Forelimb muscle (tissue), 1 donor: ENCODE results near the gene GSTM4. TPM values are rescaled to one million over a fixed set of nuclear protein-coding genes. Genes with fewer than 3 reads are reported as not detected.
"Not testable (repeated sequence)": the region's sequence is repeated elsewhere in the genome, so short reads cannot be mapped to it uniquely, and the experiment has no call there.

Experiments
- DNase-seq: peaks from one replicate; pipeline ENCODE4 v3.0.0-alpha.2; 2013; ENCODE audit warnings: low read depth
- polyA plus RNA-seq: library from polyadenylated mRNA; unstranded; fragments of 120-200 nt; gene quantifications from one replicate; pipeline ENCODE4 v1.2.1, GENCODE V29; 2013; ENCODE audit not compliant: insufficient read length

The GSTM4 gene
- polyA plus RNA-seq, 1 donor: 25.1 TPM

DNA sequence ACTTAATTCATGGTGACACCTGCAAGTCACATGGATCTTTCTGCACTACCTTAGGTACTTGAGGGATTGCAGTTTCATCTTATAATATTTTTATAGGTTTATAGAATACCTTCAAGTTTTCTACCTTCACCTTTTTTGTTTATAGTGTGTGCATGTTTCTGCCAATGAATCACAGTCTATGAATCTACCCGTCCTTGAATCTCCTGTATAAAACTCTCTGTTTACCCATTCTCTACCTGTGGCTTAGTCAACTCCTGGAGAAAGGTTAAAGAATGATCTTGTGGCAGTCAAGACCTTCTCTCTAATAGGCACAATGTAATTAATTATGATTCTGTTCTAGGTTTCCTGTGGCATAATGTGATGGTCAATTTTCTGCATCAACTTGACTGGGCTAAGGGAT lies 8.8 kb downstream of the GSTM4 start:
- no peak for DNase-seq

DNA sequence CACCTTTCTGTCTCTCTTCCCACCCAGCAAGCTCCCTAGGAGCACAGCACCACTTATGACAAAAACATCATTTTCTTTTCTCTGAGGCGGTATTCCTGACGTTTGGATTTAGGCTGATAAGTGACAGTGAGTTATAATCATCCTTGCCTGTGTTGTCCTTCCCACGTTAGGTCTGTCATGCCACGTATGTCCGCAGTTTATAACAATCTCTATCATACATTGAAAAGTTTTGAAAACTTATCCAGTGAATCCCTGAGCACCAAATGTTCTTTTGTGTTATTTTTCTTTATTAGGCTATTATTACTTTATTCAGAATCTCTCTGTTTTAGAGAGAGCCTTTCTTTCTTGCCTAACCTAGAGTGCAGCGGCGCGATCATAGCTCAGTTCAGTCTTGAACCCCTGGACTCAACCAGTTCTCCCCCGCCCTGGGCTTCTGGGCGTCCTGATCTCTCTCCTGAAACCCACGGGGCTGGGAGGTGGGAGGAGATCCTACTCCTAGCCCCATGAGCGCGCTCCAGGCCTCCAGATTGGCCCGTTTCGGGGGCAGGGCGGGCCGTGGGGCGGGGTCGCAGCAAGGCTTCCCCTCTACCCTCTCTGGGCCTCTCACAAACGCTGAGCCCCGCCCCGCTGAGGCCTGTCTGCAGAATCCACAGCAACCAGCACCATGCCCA lies 11.7 kb downstream of the GSTM4 start, which contains the start of gene GSTM2:
Gene GSTM2, plus strand, starts transcription at position 606 of the 671 bp plus-strand sequence. Its CDS starts 59 bp downstream, at position 665.
- peak; percentile 64 for DNase-seq

DNA sequence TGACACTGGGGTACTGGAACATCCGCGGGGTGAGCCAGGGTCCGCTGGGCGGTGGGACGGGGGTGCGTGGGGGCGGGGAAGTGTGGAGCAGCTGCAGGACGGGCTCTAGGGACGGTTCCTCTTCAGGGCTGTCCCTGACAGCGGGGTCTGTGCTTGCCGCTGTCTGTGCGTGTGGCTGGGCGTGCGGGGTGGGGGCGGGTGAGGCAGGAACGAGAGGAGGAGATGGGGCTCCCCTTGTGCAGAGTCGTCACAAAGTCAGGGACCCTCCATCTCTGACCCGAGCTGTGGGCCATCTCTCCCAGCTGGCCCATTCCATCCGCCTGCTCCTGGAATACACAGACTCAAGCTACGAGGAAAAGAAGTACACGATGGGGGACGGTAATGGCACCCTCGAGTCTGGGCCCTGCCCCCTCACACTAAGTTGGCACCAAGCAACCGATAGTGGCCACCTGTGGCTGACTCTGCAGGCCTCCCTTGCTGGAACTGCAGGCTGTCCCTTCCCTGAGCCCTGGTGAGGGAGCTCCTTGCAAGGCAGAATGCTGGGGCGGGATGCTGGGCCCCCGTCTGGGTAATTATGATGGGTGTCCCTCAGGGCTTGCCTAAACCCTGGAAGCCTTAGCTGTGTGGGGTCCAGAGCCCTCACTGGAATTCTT lies 12.3 kb downstream of the GSTM4 start:
- no peak for DNase-seq

DNA sequence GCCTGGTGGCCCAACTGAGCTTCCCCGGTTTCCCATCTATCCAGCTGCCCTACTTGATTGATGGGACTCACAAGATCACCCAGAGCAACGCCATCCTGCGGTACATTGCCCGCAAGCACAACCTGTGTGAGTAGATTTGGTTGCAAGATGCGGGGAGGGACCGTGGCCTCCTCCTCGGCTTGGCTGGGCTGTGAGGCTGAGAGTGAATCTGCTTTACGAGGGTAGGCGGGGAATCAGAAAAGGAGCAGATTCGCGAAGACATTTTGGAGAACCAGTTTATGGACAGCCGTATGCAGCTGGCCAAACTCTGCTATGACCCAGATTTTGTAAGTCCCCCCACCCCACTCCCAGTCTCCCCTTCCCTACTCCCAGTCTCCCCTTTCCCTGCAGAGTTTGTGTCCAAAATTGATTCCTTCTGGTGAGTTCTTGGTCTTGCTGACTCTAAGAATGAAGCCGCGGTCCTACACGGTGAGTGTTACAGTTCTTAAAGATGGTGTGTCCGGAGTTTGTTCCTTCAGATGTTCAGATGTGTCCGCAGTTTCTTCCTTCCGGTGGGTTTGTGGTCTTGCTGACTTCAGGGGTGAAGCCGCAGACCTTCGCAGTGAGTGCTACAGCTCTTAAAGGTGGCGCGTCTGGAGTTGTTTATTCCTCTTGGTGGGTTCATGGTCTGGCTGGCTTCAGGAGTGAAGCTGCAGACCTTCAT lies 13.5 kb downstream of the GSTM4 start:
- no peak for DNase-seq

DNA sequence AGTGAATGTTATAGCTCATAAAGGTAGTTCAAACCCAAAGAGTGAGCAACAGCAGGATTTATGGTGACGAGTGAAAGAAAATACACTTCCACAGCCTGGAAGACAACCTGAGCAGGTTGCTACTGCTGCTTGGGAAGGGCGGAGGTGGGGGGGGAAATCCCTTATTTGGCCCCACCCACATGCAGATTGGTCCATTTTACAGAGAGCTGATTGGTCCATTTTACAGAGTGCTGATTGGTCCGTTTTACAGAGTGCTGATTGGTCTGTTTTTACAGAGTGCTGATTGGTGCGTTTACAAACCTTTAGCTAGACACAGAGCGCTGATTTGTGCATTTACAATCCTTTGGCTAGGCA lies 14.0 kb downstream of the GSTM4 start:
- DNase-seq: not testable (repeated sequence)

DNA sequence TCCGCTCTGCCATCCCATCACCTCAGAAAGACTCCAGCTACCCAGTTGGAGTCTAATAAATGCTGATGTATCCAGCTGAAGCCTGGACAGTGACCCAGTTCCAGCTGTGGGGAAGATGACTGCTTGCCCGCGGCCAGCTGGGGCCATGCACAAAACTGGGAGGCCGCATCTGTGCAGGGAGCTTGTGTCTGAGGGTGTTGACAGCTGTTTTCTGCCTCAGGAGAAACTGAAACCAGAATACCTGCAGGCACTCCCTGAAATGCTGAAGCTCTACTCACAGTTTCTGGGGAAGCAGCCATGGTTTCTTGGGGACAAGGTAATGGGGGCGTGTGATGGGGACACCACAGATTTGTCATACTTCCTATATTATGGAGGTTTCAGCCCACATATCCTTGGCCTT lies 15.2 kb downstream of the GSTM4 start:
- no peak for DNase-seq

DNA sequence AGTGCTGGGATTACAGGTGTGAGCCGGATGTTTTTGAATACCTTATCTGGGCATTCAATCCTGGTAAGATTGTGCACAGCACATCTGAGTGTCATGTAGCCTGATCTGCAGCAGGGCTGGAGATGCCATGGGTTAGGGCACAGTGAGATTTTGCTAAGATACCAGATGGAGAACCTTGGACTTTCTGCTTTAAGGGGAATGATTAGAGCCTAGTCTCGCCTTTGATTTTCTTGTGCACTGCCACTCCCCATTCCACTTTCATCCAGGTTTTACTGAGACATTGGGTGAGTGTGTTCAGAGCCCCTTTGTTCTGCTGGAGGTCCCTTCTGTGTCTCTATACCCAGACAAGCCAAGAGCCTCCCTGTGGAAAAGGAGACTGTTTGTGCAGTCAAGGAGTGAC lies 18.0 kb downstream of the GSTM4 start:
- DNase-seq: not testable (repeated sequence)

DNA sequence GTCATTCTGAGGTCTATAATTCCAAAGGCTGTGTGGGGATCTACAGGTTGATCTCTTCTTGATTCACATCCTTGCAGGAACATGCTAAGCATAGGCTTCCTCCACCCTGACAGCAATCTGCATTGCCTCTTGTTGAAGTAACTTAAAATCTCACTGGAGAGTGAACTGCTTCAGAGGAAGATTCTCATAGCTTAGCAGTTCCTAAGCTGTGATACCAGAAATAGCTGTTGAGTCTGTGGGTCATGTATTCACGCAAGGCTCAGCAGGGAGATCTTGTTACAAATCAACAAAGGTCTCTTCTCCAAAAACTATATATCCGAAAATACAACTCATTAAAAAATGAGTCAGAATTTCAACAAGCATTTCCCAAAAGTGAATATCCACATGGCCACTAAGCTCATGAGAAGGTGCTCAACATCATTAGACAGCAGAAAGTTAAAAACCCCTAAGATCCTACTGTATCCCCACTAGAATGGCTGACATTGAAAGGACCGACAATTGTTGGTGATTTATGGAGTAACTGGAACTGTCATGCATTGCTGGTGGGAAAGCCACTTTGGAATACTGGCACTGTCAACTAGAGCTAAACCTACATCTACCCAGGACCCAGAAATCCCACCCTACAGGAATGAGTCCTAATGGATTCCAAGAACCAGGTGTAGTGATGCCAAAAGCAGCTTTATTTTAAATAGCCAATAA lies 20.9 kb downstream of the GSTM4 start:
- not testable (repeated sequence) for DNase-seq

DNA sequence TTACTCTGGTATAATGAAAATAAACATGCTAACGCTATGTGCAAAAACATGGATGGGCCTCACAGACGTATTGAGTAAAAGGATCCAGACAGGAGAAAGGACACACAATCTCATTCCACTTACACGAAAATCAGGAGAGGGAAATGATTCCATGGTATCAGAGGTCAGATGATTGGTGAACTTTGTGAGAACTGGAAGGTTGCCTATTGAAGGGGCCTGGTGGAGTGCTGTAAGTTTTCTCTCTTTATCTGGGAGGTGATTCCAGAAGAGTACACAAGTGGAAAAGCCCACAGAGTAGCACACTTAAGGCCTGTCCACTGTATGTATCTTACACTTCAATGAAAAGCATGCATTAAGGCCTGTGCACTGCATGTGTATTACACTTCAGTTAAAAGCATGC lies 21.6 kb downstream of the GSTM4 start:
- DNase-seq: no peak

DNA sequence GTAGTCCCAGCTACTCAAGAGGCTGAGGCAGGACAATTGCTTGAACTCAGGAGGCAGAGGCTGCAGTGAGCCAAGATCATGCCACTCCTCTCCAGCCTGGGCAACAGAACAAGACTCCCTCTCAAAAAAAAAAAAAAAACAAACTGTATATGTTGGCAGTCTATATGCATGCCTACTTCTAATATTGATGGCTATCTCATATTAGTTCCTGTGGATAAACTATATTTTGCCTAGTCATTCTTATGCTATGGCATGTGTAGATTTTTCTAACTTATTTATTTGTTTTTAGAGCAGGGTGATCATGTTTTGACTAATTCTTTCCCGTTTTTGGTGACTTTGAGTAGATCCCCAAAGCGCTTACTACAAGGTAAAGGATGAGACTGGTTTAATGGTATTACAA lies 22.7 kb downstream of the GSTM4 start:
- DNase-seq: not testable (repeated sequence)

DNA sequence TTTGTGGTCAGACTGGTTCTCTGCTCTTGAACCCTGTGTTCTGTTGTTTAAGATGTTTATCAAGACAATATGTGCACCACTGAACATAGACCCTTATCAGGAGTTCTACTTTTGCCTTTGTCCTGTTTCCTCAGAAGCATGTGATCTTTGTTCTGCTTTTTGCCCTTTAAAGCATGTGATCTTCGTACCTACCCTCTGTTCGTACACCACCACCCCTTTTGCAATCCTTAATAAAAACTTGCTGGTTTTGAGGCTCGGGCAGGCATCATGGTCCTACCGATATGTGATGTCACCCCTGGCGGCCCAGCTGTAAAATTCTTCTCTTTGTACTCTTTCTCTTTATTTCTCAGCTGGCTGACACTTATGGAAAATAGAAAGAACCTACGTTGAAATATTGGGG lies 28.9 kb downstream of the GSTM4 start:
- DNase-seq: not testable (repeated sequence)

DNA sequence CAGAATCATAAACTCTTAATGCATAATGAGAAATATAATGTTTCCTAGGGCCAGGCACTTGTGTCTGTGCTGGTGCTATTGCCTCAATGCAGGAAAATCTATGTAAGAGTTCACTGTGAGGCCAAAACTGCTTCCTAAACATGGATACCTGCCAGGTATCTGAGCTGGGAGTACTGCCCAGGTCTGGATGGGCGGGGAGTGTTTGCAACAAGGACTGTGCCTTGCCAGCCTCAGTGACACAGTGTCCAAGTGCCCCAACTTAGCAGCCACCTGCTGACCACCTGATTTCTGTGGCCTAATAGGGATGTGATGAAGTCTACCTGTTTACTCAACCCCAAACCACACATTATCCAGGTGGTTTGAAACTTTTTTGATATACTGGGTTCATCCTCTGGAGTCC lies 29.5 kb downstream of the GSTM4 start:
- DNase-seq: not testable (repeated sequence)

DNA sequence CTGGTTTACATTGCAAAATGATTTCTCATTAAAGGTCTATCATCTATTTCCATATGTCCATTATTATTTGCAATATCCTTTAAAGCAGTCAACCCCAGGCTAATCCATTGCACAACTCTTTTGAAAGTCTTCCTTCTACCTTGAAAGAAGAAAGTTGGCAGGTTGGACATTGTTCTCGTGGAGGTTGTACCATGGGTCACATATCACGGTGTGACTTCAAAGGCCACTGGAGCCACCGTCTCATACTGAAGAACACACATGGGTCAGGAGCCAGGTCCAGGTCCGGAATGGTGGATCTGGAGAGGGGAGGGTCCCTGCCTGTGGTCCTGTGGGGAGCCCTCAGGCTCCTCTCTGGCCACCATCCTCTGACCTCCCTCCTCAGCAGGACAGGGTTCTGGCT lies 30.0 kb downstream of the GSTM4 start:
- DNase-seq: not testable (repeated sequence)

DNA sequence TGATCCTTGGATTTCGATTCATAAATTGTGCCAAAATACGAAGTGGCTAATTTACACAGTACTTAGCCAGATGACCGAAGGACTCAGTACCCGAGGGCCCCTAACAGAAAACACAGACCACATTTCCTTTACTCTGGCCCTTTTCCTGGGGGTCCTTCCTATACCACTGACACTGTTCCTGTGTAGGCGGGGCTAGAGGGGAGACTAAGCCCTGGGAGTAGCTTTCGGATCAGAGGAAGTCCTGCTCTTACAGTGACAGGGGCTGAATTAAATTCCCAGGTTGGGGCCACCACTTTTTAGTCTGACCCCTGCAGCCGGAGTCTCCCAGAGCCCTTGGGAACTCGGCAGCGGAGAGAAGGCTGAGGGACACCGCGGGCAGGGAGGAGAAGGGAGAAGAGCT lies 31.2 kb downstream of the GSTM4 start:
- not testable (repeated sequence) for DNase-seq

DNA sequence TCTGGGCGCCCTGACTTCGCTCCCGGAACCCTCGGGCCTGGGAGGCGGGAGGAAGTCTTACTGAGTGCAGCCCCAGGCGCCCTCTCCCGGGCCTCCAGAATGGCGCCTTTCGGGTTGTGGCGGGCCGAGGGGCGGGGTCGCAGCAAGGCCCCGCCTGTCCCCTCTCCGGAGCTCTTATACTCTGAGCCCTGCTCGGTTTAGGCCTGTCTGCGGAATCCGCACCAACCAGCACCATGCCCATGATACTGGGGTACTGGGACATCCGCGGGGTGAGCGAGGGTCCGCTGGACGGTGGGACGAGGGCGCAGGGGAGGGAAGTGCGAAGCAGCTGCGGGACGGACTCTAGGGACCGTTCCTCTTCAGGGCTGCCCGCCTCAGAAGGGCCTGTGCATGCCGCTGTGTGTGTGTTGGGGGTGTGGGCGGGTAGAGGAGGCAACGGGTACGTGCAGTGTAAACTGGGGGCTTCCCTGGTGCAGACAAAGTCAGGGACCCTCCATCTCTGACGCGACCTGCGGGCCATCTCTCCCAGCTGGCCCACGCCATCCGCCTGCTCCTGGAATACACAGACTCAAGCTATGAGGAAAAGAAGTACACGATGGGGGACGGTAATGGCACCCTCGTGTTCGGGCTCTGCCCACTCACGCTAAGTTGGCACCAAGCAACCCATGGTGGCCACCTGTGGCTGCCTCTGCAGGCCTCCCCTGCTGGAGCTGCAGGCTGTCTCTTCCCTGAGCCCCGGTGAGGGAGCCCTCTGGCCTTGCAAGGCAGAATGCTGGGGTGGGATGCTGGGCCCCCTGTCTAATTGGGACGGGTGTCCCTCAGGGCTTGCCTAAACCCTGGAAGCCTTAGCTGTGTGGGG lies 32.0 kb downstream of the GSTM4 start, which contains the start of gene GSTM1:
Gene GSTM1, plus strand, starts transcription at position 177 of the 859 bp plus-strand sequence. Its CDS starts 57 bp downstream, at position 234.
- DNase-seq: peak; percentile 52

DNA sequence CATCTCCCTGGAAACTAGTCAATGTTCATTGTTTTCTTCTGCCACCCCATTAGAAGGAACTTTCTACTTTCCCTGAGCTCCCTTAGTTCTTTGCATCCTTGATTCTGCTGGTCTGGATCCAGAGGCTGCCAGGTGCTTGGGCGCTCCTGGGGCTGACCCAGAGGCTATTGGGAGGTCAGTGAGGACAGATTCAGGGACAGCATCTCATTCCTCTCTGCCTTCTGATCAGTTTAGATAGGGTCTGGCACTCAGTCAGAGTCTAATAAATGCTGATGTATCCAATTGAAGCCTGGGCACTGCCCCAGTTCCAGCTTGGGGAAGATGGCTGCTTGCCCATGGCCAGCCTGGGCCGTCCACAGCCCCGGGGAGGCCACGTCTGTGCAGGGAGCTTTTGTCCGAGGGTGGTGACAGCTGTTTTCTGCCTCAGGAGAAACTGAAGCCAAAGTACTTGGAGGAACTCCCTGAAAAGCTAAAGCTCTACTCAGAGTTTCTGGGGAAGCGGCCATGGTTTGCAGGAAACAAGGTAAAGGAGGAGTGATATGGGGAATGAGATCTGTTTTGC lies 34.0 kb downstream of the GSTM4 start:
- no peak for DNase-seq

DNA sequence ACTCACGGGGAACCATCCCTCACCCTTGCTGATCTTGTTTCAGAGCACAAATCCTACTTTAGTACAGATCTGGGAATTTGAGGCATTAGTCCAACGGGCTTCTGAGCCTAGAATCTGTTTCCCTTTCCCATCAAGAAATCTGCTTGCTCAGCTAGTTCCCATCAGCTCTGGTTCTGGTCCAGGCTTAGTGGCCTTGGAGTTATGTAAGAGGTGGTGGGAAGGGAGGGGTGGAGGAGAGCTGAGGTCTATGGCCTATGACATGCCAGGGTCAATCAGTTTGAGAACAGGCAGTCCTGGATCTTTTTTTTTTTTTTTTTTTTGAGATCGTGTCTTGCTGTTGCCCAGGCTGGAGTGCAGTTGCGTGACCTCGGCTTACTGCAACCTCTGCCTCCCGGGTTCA lies 35.9 kb downstream of the GSTM4 start:
- DNase-seq: no peak

DNA sequence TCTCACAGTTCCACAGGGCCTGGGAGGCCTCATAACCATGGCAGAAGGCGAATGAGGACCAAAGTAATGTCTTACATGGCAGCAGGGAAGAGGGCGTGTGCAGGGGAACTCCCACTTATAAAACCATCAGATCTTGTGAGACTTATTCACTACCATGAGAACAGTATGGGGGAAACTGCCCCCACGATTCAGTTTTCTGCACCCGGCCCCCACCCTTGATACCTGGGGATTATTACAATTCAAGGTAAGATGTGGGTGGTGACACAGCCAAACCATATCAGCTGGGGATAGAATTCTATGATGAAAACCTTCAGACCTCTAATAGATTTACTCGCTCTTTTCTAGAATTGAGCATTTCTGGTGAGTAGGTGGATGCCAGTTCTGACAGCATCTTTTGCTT lies 38.5 kb downstream of the GSTM4 start:
- DNase-seq: not testable (repeated sequence)

DNA sequence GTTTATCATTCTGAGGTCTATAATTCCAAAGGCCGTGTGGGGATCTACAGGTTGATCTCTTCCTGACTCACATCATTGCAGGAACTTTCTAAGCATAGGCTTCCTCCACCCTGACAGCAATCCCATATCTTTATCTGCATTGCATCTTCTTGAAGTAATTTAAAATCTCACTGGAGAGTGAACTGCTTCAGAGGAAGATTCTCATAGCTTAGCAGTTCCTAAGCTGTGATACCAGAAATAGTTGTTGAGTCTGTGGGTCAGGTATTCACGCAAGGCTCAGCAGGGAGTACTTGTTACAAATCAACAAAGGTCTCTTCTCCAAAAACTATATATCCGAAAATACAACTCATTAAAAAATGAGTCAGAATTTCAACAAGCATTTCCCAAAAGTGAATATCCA lies 39.2 kb downstream of the GSTM4 start:
- DNase-seq: not testable (repeated sequence)

DNA sequence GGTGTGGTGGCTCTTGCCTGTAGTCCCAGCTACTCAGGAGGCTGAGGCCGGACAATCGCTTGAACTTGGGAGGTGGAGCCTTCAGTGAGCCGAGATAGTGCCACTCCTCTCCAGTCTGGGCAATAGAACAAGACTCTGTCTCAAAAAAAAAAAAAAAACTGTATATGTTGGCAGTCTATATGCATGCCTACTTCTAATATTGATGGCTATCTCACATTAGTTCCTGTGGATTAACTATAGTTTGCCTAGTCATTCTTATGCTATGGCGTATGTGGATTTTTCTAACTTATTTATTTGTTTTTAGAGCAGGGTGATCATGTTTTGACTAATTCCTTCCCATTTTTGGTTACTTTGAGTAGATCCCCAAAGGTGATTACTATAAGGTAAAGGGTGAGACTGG lies 41.2 kb downstream of the GSTM4 start:
- no peak for DNase-seq

DNA sequence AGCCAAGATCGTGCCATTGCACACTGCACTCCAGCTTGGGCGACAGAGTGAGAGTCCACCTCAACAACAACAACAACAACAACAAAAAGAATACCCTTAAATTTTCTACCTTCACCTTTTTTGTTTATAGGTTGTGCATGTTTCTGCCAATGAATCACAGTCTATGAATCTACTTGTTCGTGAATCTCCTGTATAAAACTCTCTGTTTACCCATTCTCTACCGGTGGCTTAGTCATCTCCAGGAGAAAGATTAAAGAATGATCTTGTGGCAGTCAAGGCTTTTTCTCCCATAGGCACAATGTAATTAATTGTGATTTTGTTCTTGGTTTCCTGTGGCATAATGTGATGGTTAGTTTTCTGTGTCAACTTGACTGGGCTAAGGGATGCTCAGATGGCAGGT lies 42.0 kb downstream of the GSTM4 start:
- DNase-seq: not testable (repeated sequence)
